Fibroblast of the aortic adventitia (primary cell): ENCODE measurements around the gene VPS54. TPM values are rescaled to one million over a fixed set of nuclear protein-coding genes. Genes with fewer than 3 reads are reported as not detected.
"Not testable (repeated sequence)": the region's sequence is repeated elsewhere in the genome, so short reads cannot be mapped to it uniquely, and the experiment has no call there.

ENCODE experiments used
- DNase-seq: peaks from one replicate; pipeline ENCODE4 v3.0.0-alpha.2; 2010; ENCODE audit warnings: low read depth
- H3K4me3 ChIP-seq: 2 replicates; pipeline ENCODE4 v1.5.1; 2011; ENCODE audit warnings: low read depth, mild to moderate bottlenecking, control low read depth, low read length, moderate library complexity
- total RNA-seq: library from RNA; depleted of rRNA; stranded (reverse); fragments of >200 nt; gene quantifications from 2 replicates; pipeline ENCODE4 v1.2.3, GENCODE V29; 2012; ENCODE audit warnings: low replicate concordance
- TF ChIP-seq, protein P1 (sequence below): IDR thresholded peaks from 2 replicates; pipeline ENCODE4 v1.5.1; 2011; ENCODE audit warnings: mild to moderate bottlenecking, low read length, control low read depth, inconsistent platforms; ENCODE audit not compliant: insufficient read depth

Gene VPS54
- total RNA-seq, 1 donor = 18.1 TPM

DNA sequence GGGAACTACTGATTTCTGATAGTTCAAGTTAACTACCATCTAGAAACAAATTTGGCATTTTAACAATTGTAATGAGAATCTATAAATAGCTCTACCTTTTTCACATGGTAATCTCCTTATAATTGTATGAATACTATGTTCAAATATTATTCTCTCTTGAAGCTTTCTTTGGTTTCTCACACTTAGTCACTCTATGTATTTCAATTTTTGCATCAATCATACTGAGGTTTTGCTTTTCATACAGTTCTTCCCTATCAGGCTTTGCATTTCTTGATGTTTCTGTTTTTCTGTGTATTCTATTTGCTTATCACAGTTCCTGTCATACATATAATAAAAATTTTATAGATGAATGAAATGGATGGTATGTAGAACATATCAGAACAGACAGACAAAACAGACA is 16.0 kb downstream of the VPS54 start:
- no peak overlapping the region for H3K4me3 ChIP-seq
- DNase-seq = no peak
- TF ChIP-seq, protein P1, sequence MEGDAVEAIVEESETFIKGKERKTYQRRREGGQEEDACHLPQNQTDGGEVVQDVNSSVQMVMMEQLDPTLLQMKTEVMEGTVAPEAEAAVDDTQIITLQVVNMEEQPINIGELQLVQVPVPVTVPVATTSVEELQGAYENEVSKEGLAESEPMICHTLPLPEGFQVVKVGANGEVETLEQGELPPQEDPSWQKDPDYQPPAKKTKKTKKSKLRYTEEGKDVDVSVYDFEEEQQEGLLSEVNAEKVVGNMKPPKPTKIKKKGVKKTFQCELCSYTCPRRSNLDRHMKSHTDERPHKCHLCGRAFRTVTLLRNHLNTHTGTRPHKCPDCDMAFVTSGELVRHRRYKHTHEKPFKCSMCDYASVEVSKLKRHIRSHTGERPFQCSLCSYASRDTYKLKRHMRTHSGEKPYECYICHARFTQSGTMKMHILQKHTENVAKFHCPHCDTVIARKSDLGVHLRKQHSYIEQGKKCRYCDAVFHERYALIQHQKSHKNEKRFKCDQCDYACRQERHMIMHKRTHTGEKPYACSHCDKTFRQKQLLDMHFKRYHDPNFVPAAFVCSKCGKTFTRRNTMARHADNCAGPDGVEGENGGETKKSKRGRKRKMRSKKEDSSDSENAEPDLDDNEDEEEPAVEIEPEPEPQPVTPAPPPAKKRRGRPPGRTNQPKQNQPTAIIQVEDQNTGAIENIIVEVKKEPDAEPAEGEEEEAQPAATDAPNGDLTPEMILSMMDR = no peak

DNA sequence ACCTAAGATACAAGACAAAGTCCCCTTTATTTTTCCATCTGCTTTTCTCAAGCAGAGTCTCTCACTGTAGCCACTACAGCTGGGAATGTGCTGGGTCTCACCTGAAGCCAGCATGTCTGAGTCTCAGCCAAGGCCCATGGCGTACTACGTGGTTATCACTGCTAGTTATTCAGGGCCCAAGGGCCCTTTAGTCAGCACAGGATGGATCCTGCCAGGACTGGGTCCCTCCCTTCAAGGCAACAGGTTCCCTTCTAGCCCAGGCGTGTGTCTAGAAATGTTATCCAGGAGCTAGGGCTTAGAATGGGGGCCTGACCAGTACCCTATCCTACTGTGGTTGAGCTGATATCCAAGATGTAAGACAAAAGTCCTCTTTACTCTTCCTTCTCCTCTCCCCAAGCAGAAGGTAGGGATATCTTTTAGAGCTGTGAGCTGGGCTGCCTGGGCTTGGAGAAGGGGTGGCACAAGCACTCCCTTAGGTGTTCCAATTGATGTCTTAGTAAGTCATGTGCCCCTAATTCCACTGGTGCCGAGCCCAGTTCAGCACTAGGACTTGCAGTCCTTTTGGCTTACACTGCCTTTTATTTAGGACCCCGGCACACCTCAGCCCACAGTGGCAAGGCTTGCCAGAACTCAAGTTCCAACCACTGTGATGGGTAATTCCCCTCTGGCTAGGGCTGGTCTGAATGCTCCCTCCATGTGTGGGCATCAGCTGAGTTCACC is 17.7 kb downstream of the VPS54 start:
- no peak for DNase-seq
- no peak overlapping the region for H3K4me3 ChIP-seq
- TF ChIP-seq, protein P1 = no peak

DNA sequence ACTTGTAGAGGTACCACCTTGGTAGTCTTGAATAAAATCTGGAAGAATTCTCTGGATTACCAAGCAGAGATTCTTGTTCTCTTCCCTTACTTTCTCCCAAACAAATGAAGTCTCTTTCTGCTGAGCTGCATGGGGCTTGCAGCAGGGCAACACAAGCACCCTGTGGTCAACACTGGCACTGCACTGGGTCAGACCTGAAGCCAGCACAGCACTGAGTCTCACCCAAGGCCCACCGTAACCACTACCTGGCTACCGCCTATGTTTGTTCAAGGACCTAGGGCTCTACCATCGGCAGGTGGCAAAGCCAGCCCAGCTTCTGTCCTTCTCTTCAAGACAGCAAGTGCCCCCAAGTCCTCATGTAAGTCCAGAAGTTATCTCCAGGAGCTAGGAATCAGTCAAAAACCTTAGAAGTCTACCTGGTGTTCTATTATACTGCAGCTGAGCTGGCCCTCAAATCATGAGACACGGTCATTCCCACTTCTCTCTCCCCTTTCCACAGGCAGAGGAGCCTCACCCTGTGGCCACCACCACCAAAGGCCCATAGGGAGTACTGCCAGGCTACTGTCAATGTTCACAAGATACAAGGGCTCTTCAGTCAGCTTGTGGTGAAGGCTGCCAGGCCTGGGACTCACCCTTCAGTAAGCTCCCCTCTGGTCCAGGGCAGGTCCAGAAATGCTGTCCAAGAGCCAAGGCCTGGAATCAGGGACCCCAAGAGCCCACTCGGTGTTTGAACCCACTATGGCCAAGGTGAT is 18.4 kb downstream of the VPS54 start:
- no peak for DNase-seq
- TF ChIP-seq, protein P1 = no peak
- no peak overlapping the region for H3K4me3 ChIP-seq

DNA sequence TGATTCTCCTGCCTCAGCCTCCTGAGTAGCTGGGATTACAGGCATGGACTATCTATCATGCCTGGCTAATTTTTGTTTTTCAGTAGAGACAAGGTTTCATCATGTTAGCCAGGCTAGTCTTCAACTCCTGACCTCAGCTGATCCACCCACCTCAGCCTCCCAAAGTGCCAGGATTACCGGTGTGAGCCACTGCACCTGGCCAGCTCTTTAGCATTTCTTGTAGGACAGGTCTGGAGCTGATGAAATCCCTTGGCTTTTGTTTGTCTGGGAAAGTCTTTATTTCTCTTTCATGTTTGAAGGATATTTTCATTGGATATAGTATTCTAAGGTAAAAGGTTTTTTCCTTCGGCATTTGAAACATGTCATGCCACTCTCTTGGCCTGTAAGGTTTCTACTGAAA is 20.2 kb downstream of the VPS54 start:
- TF ChIP-seq, protein P1 = no peak
- DNase-seq = no peak
- H3K4me3 ChIP-seq = no peak overlapping the region

DNA sequence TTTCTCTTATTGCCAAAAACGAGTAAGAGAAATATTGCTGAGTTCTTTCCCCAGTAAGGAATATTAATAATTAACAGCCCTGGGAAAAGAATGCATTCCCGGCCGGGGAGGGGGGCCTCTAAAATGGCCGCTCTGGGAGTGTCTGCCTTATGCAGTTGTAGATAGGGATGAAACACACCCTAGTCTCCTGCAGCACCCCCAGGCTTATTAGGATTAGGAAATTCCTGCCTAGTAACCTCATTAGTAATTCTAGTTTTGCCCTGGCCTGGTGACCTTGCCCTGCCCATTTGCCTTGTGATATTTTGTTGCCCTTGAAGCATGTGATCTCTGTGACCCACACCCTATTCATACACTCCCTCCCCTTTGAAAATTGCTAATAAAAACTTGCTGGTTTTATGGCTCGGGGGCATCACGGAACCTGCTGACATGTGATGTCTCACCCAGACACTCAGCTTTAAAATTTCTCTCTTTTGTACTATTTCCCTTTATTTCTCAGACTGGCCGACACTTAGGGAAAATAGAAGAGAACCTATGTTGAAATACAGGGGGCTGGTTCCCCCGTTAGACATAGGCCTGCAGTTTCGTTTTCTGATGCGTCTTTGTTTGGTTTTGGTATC is 22.5 kb downstream of the VPS54 start:
- not testable (repeated sequence) for DNase-seq, H3K4me3 ChIP-seq

DNA sequence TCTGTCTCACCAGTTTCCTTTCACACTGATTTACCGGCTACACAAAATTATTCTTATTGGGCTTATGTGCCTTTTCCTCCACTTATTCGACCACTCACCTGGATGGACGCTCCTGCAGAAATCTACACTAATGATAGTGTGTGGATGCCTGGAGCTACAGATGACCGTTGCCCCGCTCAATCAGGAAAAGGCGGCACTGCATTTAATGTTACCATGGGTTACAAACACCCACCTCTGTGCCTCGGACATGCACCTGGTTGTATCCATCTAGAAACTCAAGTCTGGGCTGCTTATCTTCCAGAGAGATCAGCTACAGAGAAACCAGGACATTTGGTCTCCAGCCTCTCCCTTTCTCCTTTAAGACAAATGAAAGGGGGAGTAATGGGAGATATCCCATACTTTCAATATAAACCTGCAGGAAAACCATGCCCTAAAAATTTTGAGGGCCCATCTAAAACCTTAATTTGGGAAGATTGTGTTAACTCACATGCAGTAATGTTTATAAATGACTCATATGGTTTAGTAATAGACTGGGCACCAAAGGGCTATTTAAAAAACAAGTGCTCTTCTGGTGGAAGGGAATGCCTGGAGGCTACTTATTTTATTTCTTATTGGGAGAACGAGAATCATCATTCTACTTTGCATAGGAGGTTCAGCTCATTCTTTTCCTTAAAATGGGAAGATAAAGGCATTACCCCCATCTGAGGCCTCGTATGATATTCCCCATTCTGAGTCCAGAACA is 24.7 kb downstream of the VPS54 start:
- DNase-seq, H3K4me3 ChIP-seq: not testable (repeated sequence)

DNA sequence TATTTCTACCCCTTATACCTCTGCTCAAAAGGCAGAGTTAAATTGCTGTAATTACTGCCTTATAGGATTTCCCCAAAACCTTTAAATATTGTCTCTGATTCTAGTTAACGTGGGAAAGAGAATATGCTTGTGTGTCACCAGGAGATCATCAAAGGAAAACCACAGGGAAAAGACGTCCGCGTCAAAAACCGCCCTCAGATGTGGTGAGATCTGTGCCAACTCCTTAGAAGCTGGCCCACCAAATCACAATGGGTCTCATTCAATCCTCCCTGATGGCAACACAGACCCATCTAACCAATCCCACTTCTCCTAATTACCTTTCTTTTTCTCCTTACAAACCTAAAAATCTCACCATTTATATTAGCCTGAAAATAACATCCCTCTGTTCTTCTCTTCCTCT is 25.4 kb downstream of the VPS54 start:
- no peak for DNase-seq
- no peak overlapping the region for H3K4me3 ChIP-seq
- TF ChIP-seq, protein P1 = no peak

DNA sequence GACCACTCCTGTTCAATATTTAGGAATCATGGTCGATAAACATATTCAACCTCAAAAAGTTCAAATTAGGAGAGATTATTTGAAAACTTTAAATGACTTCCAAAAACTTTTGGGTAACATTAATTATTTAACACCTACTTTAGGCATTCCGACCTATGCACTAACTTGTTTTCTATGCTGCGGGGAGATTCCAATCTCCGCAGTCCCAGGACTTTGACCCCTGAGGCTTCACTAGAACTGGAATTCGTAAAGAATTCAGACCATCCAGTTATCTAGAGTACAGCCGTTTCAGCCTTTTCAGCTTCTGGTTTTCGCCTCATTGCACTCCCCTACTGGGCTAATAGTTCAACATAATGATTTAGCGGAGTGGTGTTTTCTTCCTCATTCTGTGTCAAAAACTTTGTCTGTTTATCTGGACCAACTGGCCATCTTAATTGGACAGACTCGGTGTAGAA is 26.1 kb downstream of the VPS54 start:
- not testable (repeated sequence) for DNase-seq, H3K4me3 ChIP-seq
